ENCODE data around the gene MTCL3.

The MTCL3 gene

DNA sequence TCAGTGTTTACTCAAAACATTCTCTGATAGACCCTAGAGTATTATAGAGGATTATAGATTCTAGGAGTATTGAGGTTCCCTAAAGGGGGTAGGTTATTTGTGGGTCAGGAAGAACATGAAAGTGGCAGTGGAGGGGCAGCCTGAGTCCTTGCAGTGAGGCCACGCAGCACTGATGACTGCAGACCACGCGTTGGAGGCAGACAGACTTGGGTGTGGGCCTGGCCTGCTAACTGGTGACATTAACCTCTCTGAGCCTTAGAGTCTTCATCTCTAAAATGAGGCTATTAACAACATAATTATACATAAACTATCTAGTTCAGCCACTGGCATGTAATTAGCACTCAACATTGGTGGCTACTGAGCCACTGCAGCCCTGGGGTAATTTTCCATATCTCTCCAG lies 16.1 kb downstream of the MTCL3 start:
- no peak overlapping the region for H3K4me3 Mint-ChIP-seq
- H3K4me1 ChIP-seq (ENCODE audit: control insufficient read depth, insufficient read depth, low read length), result no peaks in the 10 kb centered on the region
- TF ChIP-seq, protein P1, sequence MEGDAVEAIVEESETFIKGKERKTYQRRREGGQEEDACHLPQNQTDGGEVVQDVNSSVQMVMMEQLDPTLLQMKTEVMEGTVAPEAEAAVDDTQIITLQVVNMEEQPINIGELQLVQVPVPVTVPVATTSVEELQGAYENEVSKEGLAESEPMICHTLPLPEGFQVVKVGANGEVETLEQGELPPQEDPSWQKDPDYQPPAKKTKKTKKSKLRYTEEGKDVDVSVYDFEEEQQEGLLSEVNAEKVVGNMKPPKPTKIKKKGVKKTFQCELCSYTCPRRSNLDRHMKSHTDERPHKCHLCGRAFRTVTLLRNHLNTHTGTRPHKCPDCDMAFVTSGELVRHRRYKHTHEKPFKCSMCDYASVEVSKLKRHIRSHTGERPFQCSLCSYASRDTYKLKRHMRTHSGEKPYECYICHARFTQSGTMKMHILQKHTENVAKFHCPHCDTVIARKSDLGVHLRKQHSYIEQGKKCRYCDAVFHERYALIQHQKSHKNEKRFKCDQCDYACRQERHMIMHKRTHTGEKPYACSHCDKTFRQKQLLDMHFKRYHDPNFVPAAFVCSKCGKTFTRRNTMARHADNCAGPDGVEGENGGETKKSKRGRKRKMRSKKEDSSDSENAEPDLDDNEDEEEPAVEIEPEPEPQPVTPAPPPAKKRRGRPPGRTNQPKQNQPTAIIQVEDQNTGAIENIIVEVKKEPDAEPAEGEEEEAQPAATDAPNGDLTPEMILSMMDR (conservative IDR thresholded peaks at IDR 0.05), result no peak
- H3K27ac Mint-ChIP-seq, result no peak overlapping the region
- H3K4me1 Mint-ChIP-seq, result no peaks in the 10 kb centered on the region
- no peaks in the 10 kb centered on the region for H3K27me3 Mint-ChIP-seq (ENCODE audit: insufficient read depth)
- no peaks in the 10 kb centered on the region for H3K9me3 ChIP-seq (ENCODE audit: control insufficient read depth, low read length)
- H3K4me3 ChIP-seq (ENCODE audit: low read length), result no peak overlapping the region
- no peaks in the 10 kb centered on the region for H3K36me3 ChIP-seq (ENCODE audit: control insufficient read depth, insufficient read depth, low read length)
- H3K27ac ChIP-seq (ENCODE audit: low read depth, low read length), result no peak overlapping the region
- no peak overlapping the region for H3K9ac ChIP-seq (ENCODE audit: extremely low read depth, low read length, poor library complexity, severe bottlenecking)
- 90 to 96% methylated on average over 2 to 3 of the region's 3 CpGs for WGBS, 2 experiments (ENCODE audit: insufficient coverage in 1 of 2, insufficient read length in 1 of 2)
- H3K27me3 ChIP-seq (ENCODE audit: control insufficient read depth, insufficient read depth, low read length, poor library complexity, severe bottlenecking), result no peaks in the 10 kb centered on the region
- no peak for DNase-seq
- H3K9me3 Mint-ChIP-seq, result no peaks in the 10 kb centered on the region
- H3K36me3 Mint-ChIP-seq (ENCODE audit: low read depth), result no peaks in the 10 kb centered on the region

DNA sequence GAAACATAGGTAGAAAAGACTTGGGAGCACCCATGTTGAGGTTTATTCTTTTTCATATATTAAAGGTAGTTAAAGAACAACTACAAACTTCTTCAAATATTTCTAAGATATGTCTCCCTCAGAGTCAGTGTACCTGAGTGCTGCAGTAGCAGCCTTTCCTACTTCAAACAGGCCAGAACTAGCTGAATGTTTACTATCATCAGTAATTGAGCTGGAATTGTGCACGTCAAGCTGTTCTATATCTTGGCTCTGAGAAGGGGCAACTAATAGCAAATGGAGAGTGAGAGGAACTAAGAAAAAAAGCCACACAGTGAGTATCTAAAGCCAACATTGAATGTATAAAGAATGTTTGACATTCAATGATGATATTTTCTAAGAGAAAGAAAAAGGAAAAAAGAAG lies 21.7 kb downstream of the MTCL3 start:
- no peak overlapping the region for H3K27ac Mint-ChIP-seq
- Histone ChIP-seq H3K27ac (ENCODE audit: low read depth, low read length) (no peak overlapping the region), H3K4me3 (ENCODE audit: low read length) (no peak overlapping the region), H3K4me1 (ENCODE audit: control insufficient read depth, insufficient read depth, low read length) (no peaks in the 10 kb centered on the region), H3K27me3 (ENCODE audit: control insufficient read depth, insufficient read depth, low read length, poor library complexity, severe bottlenecking) (no peaks in the 10 kb centered on the region), H3K9ac (ENCODE audit: extremely low read depth, low read length, poor library complexity, severe bottlenecking) (no peak overlapping the region), H3K9me3 (ENCODE audit: control insufficient read depth, low read length) (no peaks in the 10 kb centered on the region), H3K36me3 (ENCODE audit: control insufficient read depth, insufficient read depth, low read length) (no peaks in the 10 kb centered on the region)
- TF ChIP-seq, protein P1 (conservative IDR thresholded peaks at IDR 0.05), result no peak
- H3K27me3 Mint-ChIP-seq (ENCODE audit: insufficient read depth), result no peaks in the 10 kb centered on the region
- no peaks in the 10 kb centered on the region for H3K4me1 Mint-ChIP-seq
- no peaks in the 10 kb centered on the region for H3K9me3 Mint-ChIP-seq
- no peak overlapping the region for H3K4me3 Mint-ChIP-seq
- H3K36me3 Mint-ChIP-seq (ENCODE audit: low read depth), result no peaks in the 10 kb centered on the region
- DNase-seq, result no peak
- 80 to 92% methylated on average over 1 of the region's 1 CpG for WGBS, 2 experiments (ENCODE audit: insufficient coverage in 1 of 2, insufficient read length in 1 of 2)

DNA sequence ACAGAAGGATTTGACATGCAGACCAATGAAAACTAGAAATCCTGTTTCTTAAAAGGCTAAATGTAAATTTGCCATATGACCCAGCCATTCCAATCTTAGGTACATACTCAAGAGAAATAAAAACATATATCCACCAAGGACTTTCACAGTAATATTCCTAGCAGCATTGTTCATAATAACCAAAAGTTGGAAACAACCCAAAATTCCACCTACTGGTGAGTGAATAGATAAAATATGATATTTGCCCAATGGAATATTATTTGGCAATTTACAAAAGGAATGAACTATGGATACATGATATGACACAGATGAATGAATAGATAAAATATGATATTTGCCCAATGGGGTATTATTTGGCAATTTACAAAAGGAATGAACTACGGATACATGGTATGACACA lies 22.7 kb downstream of the MTCL3 start:
- Mint-ChIP-seq H3K36me3 (ENCODE audit: low read depth) (no peaks in the 10 kb centered on the region), H3K4me1 (no peaks in the 10 kb centered on the region), H3K27ac (no peak overlapping the region), H3K4me3 (no peak overlapping the region), H3K9me3 (no peaks in the 10 kb centered on the region), H3K27me3 (ENCODE audit: insufficient read depth) (no peaks in the 10 kb centered on the region)
- H3K27me3 ChIP-seq (ENCODE audit: control insufficient read depth, insufficient read depth, low read length, poor library complexity, severe bottlenecking), result no peaks in the 10 kb centered on the region
- no peak overlapping the region for H3K27ac ChIP-seq (ENCODE audit: low read depth, low read length)
- no peaks in the 10 kb centered on the region for H3K4me1 ChIP-seq (ENCODE audit: control insufficient read depth, insufficient read depth, low read length)
- TF ChIP-seq, protein P1 (conservative IDR thresholded peaks at IDR 0.05), result no peak
- no peak for DNase-seq
- no peaks in the 10 kb centered on the region for H3K9me3 ChIP-seq (ENCODE audit: control insufficient read depth, low read length)
- 100% methylated on average over 1 of the region's 1 CpG; no CpG with 5 or more reads in 1 of the 2 experiments for WGBS, 2 experiments (ENCODE audit: insufficient coverage in 1 of 2, insufficient read length in 1 of 2)
- no peaks in the 10 kb centered on the region for H3K36me3 ChIP-seq (ENCODE audit: control insufficient read depth, insufficient read depth, low read length)
- H3K9ac ChIP-seq (ENCODE audit: extremely low read depth, low read length, poor library complexity, severe bottlenecking), result no peak overlapping the region
- H3K4me3 ChIP-seq (ENCODE audit: low read length), result no peak overlapping the region

Measured in endodermal cell (in vitro differentiated cells).